Activated CD4-positive, alpha-beta T cell treated with anti-CD3 and anti-CD28 coated beads, Interleukin-2, Interleukin-6, amounts not matched to agents 100 ng/mL and 50 ng/mL, durations not matched to agents 16 hours and 8 hours (primary cell): ENCODE results near the gene ACSS1.

Experiments used
- DNase-seq: peaks from one replicate; pipeline ENCODE4 v3.0.0-alpha.2; 2020

Gene ACSS1

GRCh38 chr20:25058051-25058846 is at the start of gene ACSS1:
TSS of gene ACSS1 (minus strand) at chr20:25058139. CDS start at chr20:25058102, 37 bp downstream.
- peak; percentile 80 for DNase-seq

GRCh38 chr20:25103526-25103925 is 45.6 kb upstream of the ACSS1 start:
- DNase-seq: no peak

GRCh38 chr20:25100914-25101313 is 43.0 kb upstream of the ACSS1 start:
- no peak for DNase-seq

GRCh38 chr20:25099601-25100140 is 41.7 kb upstream of the ACSS1 start:
- DNase-seq: no peak

- DNase-seq: no peak
Measured at GRCh38 chr20:25097498-25097897, 39.6 kb upstream of the ACSS1 start.

GRCh38 chr20:25090492-25091429 is 32.8 kb upstream of the ACSS1 start:
- peak; percentile 79 for DNase-seq

GRCh38 chr20:25089662-25090061 is 31.7 kb upstream of the ACSS1 start:
- DNase-seq: no peak

- DNase-seq: no peak
Measured at GRCh38 chr20:25089096-25089495, 31.2 kb upstream of the ACSS1 start.

- no peak for DNase-seq
Measured at GRCh38 chr20:25088267-25088666, 30.3 kb upstream of the ACSS1 start.

- no peak for DNase-seq
Measured at GRCh38 chr20:25087186-25087929, 29.4 kb upstream of the ACSS1 start.

GRCh38 chr20:25085756-25086495 is 28.0 kb upstream of the ACSS1 start:
- DNase-seq: no peak

- DNase-seq: no peak
Measured at GRCh38 chr20:25084626-25085187, 26.8 kb upstream of the ACSS1 start.

- DNase-seq: no peak
Measured at GRCh38 chr20:25083773-25084625, 26.1 kb upstream of the ACSS1 start.

- no peak for DNase-seq
Measured at GRCh38 chr20:25083141-25083772, 25.3 kb upstream of the ACSS1 start.

- DNase-seq: no peak
Measured at GRCh38 chr20:25082498-25082873, 24.5 kb upstream of the ACSS1 start.

- DNase-seq: no peak
Measured at GRCh38 chr20:25081730-25082497, 24.0 kb upstream of the ACSS1 start, which contains the start of gene VSX1. TSS of gene VSX1 (minus strand) at chr20:25082141. CDS start at chr20:25082096, 45 bp downstream.

GRCh38 chr20:25081065-25081729 is 23.3 kb upstream of the ACSS1 start:
- peak; percentile 45 for DNase-seq

GRCh38 chr20:25079171-25079570 is 21.2 kb upstream of the ACSS1 start:
- DNase-seq: no peak

GRCh38 chr20:25078662-25079061 is 20.7 kb upstream of the ACSS1 start:
- no peak for DNase-seq
